ENCODE measurements around the gene CLEC4A. TPM values are rescaled to one million over a fixed set of nuclear protein-coding genes. Genes with fewer than 3 reads are reported as not detected.

The CLEC4A gene
- total and polyA plus RNA-seq, 2 of the 13 experiments (the other 11 are each of a cell fraction or from before 2014, with no cell fraction given) = 0.55 TPM; not detected in 1

DNA sequence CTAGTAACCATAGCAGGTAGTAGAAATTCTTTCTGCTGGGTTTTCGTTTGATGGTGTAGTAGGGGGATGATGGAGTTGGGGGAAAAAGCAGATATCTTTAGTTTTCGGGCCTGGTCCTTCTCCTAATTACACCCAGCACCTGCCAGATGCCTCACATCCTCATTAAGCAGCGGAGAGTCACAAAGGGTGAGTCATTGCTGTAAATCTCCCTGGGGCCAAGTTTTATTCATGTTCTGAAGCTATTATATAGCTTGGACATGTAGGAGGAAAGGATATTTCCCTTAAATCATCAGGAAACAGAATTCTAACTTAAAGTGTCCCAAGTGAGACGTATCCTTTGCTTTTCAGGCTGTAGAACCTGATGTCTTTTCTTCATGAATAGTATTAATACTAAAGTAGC, 46.2 kb upstream of the CLEC4A start:
- TF ChIP-seq GABPB1 (CRISPR knock-in tag; IDR thresholded peaks at IDR 0.05) (no peak), NBN (conservative IDR thresholded peaks at IDR 0.05) (no peak), PITX1 (CRISPR knock-in tag; IDR thresholded peaks at IDR 0.05) (no peak), ZNF17 (CRISPR knock-in tag; IDR thresholded peaks at IDR 0.05) (no peak), SNAPC2 (CRISPR knock-in tag; IDR thresholded peaks at IDR 0.05) (no peak), MTA1 (CRISPR knock-in tag; IDR thresholded peaks at IDR 0.05; ENCODE audit: borderline replicate concordance) (no peak), HNF4G (IDR thresholded peaks at IDR 0.05; ENCODE audit: borderline replicate concordance, low read depth, low read length) (no peak), HNF4G (CRISPR knock-in tag; IDR thresholded peaks at IDR 0.05; ENCODE audit: borderline replicate concordance, low read depth) (no peak), ADNP (CRISPR knock-in tag; IDR thresholded peaks at IDR 0.05) (no peak), ZFAT (CRISPR knock-in tag; conservative IDR thresholded peaks at IDR 0.05) (no peak), ZNF546 (CRISPR knock-in tag; conservative IDR thresholded peaks at IDR 0.05) (no peak), ZNF616 (CRISPR knock-in tag; IDR thresholded peaks at IDR 0.05; ENCODE audit: low read depth) (no peak), ZNF644 (CRISPR knock-in tag; IDR thresholded peaks at IDR 0.05; ENCODE audit: low read depth) (no peak), ZNF335 (CRISPR knock-in tag; IDR thresholded peaks at IDR 0.05) (no peak), CCAR2 (optimal IDR thresholded peaks at IDR 0.05; ENCODE audit: low read depth, low read length) (no peak), NFRKB (IDR thresholded peaks at IDR 0.05) (no peak)
- TF ChIP-seq, protein P1, sequence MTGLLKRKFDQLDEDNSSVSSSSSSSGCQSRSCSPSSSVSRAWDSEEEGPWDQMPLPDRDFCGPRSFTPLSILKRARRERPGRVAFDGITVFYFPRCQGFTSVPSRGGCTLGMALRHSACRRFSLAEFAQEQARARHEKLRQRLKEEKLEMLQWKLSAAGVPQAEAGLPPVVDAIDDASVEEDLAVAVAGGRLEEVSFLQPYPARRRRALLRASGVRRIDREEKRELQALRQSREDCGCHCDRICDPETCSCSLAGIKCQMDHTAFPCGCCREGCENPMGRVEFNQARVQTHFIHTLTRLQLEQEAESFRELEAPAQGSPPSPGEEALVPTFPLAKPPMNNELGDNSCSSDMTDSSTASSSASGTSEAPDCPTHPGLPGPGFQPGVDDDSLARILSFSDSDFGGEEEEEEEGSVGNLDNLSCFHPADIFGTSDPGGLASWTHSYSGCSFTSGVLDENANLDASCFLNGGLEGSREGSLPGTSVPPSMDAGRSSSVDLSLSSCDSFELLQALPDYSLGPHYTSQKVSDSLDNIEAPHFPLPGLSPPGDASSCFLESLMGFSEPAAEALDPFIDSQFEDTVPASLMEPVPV (CRISPR knock-in tag; IDR thresholded peaks at IDR 0.05) = no peak
- TF ChIP-seq, protein P2, sequence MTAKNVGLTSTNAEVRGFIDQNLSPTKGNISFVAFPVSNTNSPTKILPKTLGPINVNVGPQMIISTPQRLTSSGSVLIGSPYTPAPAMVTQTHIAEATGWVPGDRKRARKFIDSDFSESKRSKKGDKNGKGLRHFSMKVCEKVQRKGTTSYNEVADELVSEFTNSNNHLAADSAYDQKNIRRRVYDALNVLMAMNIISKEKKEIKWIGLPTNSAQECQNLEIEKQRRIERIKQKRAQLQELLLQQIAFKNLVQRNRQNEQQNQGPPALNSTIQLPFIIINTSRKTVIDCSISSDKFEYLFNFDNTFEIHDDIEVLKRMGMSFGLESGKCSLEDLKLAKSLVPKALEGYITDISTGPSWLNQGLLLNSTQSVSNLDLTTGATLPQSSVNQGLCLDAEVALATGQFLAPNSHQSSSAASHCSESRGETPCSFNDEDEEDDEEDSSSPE (CRISPR knock-in tag; IDR thresholded peaks at IDR 0.05) = no peak
- TF ChIP-seq, protein P3, sequence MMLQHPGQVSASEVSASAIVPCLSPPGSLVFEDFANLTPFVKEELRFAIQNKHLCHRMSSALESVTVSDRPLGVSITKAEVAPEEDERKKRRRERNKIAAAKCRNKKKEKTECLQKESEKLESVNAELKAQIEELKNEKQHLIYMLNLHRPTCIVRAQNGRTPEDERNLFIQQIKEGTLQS (CRISPR knock-in tag; IDR thresholded peaks at IDR 0.05) = no peak
- TF ChIP-seq, protein P4, sequence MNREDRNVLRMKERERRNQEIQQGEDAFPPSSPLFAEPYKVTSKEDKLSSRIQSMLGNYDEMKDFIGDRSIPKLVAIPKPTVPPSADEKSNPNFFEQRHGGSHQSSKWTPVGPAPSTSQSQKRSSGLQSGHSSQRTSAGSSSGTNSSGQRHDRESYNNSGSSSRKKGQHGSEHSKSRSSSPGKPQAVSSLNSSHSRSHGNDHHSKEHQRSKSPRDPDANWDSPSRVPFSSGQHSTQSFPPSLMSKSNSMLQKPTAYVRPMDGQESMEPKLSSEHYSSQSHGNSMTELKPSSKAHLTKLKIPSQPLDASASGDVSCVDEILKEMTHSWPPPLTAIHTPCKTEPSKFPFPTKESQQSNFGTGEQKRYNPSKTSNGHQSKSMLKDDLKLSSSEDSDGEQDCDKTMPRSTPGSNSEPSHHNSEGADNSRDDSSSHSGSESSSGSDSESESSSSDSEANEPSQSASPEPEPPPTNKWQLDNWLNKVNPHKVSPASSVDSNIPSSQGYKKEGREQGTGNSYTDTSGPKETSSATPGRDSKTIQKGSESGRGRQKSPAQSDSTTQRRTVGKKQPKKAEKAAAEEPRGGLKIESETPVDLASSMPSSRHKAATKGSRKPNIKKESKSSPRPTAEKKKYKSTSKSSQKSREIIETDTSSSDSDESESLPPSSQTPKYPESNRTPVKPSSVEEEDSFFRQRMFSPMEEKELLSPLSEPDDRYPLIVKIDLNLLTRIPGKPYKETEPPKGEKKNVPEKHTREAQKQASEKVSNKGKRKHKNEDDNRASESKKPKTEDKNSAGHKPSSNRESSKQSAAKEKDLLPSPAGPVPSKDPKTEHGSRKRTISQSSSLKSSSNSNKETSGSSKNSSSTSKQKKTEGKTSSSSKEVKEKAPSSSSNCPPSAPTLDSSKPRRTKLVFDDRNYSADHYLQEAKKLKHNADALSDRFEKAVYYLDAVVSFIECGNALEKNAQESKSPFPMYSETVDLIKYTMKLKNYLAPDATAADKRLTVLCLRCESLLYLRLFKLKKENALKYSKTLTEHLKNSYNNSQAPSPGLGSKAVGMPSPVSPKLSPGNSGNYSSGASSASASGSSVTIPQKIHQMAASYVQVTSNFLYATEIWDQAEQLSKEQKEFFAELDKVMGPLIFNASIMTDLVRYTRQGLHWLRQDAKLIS (CRISPR knock-in tag; IDR thresholded peaks at IDR 0.05) = no peak
- no peak overlapping the region for H3K4me3 ChIP-seq (replicated peaks in 1 of 3; ENCODE audit: insufficient read depth in 1 of 3, low read depth in 2 of 3, low read length in 3 of 3)
- no TSS peak for BruUV-seq (replicated peaks)
- H4K20me1 ChIP-seq (ENCODE audit: insufficient read depth, low read length) = no peaks in the 10 kb centered on the region
- peaks cover 0 to 2% of the 10 kb centered on the region in 2 experiments; a peak in 2 of 5 replicates for H3K27me3 ChIP-seq (ENCODE audit: control insufficient read depth in 1 of 2, insufficient read depth in 2 of 2, low read length in 2 of 2)
- no peaks in the 10 kb centered on the region for H3K9me3 ChIP-seq (ENCODE audit: low read length)
- ATAC-seq = no peak
- no peak overlapping the region for H3K4me2 ChIP-seq (ENCODE audit: low read depth, low read length)
- H2AFZ ChIP-seq (ENCODE audit: low read length) = no peak overlapping the region
- peaks cover 11% of the 10 kb centered on the region for H3K4me1 ChIP-seq (ENCODE audit: insufficient read depth, low read length)
- CTCF ChIA-PET (ENCODE audit: low intra/inter-chr PET ratio, low total read pairs) = no interaction called here
- no peaks in the 10 kb centered on the region for H3K36me3 ChIP-seq (replicated peaks in 1 of 2; ENCODE audit: control insufficient read depth in 1 of 2, insufficient read depth in 2 of 2, low read length in 2 of 2)
- no peak overlapping the region for H3K27ac ChIP-seq (ENCODE audit: extremely low read length, insufficient read depth, low read length)
- in situ Hi-C loops (cut with HindIII; ENCODE audit: extremely low pct_ligation_motif_present, low pct_unique_long_range_greater_than_20kb) (no loop called here), intact Hi-C loops (cut with micrococcal nuclease; ENCODE audit: unreplicated experiment) (no loop called here)
- no peak for FAIRE-seq
- 33% methylated on average over 4 of the region's 4 CpGs for WGBS (ENCODE audit: low lambda C conversion rate)
- peaks cover 5% of the 10 kb centered on the region for H3K79me2 ChIP-seq (ENCODE audit: insufficient read depth, low read length)
- POLR2A ChIA-PET = no interaction called here
- no peak for DNase-seq (ENCODE audit: low spot score)
- H3K9ac ChIP-seq (ENCODE audit: insufficient read depth, low read depth, low read length) = no peak overlapping the region
